ENCODE results near the gene ADK.

ADK gene

GRCh38 chr10:74706966-74707365 is 555.9 kb downstream of the ADK start:
- DNase-seq (ENCODE audit: low read depth in 2 of 3, low spot score in 2 of 3): no peak

GRCh38 chr10:74708246-74708645 is 557.2 kb downstream of the ADK start:
- no peak for DNase-seq (ENCODE audit: low read depth in 2 of 3, low spot score in 2 of 3)

DNA sequence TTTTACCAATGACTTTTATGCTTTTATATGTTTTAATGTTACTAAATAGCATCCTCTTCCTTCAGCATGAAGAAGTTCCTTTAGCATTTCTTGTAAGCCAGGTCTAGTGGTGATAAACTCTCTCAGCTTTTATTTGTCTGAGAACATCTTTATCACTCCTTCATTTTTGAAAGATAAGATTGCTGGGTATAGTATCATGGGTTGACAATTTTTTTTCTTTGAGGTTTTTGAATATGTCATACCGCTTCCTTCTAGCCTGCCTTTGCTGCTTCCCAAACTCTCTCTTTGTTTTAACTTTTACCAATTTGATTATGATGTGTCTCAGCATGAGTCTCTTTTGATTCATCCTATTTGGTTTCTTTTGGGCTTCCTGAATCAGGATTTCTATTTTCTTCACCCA is 567.2 kb downstream of the ADK start:
- no peak for DNase-seq (ENCODE audit: low read depth in 2 of 3, low spot score in 2 of 3)

DNA sequence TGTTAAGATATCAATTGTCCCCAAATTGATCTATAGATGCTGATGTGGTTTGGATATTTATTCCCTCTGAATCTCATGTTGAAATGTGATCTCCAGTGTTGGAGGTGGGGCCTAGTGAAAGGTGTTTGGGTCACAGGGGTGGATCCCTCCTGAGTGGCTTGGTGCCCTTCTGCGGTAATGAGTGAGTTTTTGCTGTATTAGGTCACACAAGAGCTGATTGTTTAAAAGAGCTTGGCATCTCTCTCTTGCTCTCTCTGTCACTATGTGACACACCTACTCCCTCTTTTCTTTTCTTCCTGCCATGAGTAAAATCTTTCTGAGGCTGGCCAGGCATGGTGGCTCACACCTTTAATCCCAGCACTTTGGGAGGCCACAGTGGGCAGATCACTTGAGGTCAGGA is 577.2 kb downstream of the ADK start:
- DNase-seq (ENCODE audit: low read depth in 2 of 3, low spot score in 2 of 3): no peak

DNA sequence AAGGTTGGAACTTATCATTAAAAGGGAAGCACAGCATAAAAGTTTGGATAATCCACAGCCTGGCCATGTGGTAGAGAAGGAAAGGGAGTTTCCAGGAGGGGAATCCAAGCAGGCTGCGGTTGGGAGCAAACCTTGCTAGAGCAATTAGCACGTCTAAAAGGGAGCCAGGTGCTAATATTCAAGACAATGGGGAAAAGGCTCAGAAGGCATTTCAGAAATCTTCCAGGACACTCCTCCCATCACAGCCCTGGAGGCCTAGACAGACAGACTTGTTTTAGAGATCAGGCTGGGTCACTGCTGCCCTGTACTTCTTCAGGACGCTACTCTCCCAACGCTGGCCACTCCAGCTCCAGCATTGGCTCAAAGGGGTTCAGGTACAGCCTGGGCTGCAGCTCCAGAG is 579.2 kb downstream of the ADK start:
- DNase-seq (ENCODE audit: low read depth in 2 of 3, low spot score in 2 of 3): no peak

DNA sequence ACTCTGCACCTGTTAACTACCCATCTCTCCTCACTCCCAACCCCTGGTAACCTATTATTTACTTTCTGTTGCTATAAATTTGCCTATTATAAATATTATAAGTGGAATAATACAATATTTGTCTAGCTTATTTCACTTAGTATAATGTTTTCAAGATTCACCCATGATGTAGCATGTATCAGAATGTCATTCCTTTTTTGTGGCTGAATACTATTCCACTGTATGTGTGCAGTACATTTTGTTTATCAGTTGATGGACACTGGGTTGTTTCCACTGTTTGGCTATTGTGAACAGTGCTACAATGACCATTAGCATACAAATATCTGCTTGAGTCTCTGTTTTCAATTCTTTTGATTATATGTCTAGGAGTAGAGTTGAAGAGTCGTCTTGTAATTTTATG is 582.6 kb downstream of the ADK start:
- DNase-seq (ENCODE audit: low read depth in 2 of 3, low spot score in 2 of 3): no peak

DNA sequence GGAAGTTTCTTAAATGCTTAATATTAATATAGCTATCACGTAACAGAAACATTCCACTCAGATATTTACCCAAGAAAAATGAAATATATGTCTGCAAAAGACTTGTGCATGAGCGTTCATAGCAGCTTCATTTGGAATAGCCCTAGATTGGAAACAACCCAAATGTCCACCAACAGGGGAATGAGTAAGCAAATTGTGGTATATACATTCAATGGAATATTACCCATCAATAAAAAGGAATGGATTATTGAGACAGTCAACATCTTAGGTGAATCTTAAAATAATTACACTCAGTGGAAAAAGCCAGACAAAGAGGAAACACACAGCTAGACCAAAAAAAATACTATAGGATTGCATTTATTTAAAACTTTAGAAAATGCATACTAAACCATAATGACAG is 585.0 kb downstream of the ADK start:
- no peak for DNase-seq (ENCODE audit: low read depth in 2 of 3, low spot score in 2 of 3)

GRCh38 chr10:74738052-74738451 is 587.0 kb downstream of the ADK start:
- DNase-seq (ENCODE audit: low read depth in 2 of 3, low spot score in 2 of 3): no peak

DNA sequence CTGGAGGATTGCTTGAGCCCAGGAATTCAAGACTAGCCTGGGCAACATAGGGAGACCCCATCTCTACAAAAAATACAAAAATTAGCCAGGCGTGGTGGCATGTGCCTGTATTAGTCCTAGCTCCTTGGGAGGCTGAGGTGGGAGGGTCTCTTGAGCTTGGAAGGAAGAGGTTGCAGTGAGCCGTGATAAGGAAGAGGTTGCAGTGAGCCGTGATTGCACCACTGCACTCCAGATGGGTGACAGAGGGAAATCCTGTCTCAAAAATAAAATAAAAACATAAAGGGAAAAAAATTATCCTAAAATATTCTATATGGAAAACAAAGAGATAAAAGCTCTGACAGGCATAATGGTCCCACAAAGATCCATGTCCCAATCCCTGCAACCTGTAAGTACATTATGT is 587.5 kb downstream of the ADK start:
- DNase-seq (ENCODE audit: low read depth in 2 of 3, low spot score in 2 of 3): no peak

GRCh38 chr10:74738985-74739567 is 588.1 kb downstream of the ADK start:
- no peak for DNase-seq (ENCODE audit: low read depth in 2 of 3, low spot score in 2 of 3)

- no peak for DNase-seq (ENCODE audit: low read depth in 2 of 3, low spot score in 2 of 3)
Observed at GRCh38 chr10:74743401-74743800, 592.4 kb downstream of the ADK start.

DNA sequence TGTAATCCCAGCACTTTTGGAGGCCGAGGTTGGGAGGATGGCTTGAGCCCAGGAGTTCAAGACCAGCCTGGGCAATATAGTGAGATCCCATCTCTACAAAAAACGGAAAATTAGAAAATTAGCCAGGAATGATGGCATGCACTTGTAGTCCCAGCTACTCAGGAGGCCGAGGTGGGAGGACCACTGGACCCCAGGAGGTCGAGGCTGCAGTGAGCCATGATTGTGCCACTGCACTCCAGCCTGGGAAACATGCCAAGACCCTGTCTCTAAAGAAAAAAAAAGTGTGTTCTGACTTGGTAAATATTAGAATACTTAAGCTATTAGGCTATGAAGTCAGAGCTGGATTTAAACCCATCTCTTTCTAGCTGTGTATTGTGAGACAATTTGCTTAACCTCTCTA is 594.4 kb downstream of the ADK start:
- DNase-seq (ENCODE audit: low read depth in 2 of 3, low spot score in 2 of 3): no peak

- no peak for DNase-seq (ENCODE audit: low read depth in 2 of 3, low spot score in 2 of 3)
Observed at GRCh38 chr10:74746813-74747212, 595.8 kb downstream of the ADK start.

GRCh38 chr10:74748468-74749031 is 597.5 kb downstream of the ADK start:
- DNase-seq (ENCODE audit: low read depth in 2 of 3, low spot score in 2 of 3): no peak

DNA sequence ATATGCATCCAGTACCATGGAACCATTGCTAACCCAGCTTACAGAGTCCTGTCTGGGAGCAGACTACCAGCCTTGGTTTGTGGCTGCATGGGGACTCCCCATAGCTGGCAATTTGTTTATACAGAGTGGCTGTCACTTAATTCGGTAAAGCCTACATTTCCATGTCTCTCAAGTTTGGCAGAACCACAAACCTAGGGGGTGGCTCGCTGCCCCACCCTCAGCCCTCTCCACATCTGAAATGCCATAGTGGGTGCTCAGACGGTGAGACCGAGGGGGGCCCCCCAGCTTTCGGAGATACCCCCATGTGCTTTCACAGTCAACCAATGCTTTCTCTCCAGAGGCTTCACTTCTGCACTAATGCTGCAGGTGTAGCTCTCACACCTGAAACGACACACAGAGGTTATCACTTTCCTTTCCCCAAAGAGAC is 599.8 kb downstream of the ADK start:
- DNase-seq (ENCODE audit: low read depth in 2 of 3, low spot score in 2 of 3): peak in 1 of 3 experiments; percentile 16

DNA sequence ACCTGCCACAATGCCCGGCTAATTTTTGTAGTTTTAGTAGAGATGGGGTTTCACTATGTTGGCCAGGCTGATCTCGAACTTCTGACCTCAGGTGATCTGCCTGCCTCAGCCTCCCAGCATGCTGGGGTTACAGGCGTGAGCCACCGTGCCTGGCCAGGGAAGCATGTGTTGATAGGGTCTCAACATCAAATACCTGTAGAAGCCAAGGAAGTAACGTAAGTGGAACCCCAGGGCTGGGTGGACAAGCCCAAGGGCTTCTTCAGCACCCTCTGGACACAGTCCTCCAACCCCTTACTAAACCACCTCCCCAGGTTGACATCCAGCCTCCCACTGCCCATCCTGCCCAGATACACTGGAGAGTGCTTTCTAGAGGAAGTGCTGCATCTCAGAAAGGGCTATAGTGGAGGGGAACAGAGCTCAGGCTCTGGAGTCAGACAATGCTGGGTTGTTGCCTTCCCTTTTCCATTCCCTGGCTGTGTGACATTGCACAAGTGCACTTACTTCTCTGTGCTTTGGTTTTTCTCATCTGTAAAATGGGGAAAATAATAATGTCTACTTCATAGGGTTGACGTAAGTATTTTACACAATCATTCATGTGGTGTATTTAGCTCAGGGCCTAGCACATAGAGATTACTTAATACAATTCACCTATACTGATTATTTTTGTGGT is 601.5 kb downstream of the ADK start:
- no peak for DNase-seq (ENCODE audit: low read depth in 2 of 3, low spot score in 2 of 3)

GRCh38 chr10:74753442-74754211 is 602.6 kb downstream of the ADK start:
- DNase-seq (ENCODE audit: low read depth in 2 of 3, low spot score in 2 of 3): no peak

DNA sequence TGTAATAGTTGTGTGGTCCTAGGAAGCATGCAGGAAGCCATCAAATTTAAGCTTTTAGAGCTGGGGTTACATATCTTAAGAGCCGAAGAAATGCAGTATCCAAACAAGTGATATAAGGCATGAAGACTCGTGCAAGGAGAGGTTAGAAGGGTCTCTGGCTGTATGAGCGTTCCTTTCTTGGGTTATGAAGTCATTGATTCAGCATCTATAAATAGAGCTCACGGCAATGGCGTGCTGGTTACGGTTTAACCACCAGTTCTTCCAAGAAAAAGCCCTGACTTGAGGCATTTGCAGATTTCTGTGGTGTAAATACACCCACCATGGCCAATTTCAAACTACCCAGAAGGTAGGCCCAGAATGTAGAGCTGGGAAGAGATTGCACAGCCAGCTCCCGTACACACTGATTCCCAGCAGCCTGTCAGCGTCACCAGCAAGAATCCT is 603.4 kb downstream of the ADK start:
- DNase-seq (ENCODE audit: low read depth in 2 of 3, low spot score in 2 of 3): no peak

DNA sequence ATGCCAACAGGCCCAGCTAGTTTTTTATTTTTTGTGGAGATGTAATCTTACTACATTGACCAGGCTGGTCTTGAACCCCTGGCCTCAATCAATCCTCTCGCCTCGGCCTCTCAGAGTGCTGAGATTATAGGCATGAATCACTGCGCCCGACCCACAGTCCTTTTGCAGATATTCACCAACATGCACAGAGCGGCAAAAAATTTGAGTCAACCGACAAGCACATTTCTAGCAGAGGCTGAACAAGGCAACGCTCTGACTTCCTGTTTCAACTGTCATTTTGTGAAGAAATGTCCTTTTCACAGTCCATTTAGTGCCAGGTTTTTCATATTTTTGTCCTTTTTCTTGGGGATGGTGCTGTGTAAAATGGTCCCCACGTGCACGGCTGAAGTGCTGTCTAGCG is 604.3 kb downstream of the ADK start:
- no peak for DNase-seq (ENCODE audit: low read depth in 2 of 3, low spot score in 2 of 3)
